Smooth muscle cell (in vitro differentiated cells): Measurements from ENCODE around the gene PITRM1. TPM values are rescaled to one million over a fixed set of nuclear protein-coding genes. Genes with fewer than 3 reads are reported as not detected.

Experiments
- DNase-seq: peaks from one replicate; lab custom pipeline; 2025; ENCODE audit not compliant: unreplicated experiment; lab: John Stamatoyannopoulos, UW
- H2AFZ ChIP-seq: fragments of 200-600 bp; sonication (generic); 2 replicates; pipeline ENCODE4 v1.6.0; 2016; ENCODE audit warnings: antibody characterized with exemption, low read depth, mild to moderate bottlenecking
- H3F3A ChIP-seq: fragments of 200-600 bp; sonication (generic); 2 replicates; pipeline ENCODE4 v1.6.0; 2017; ENCODE audit warnings: antibody characterized with exemption, low read depth
- H3K27ac ChIP-seq: fragments of 200-600 bp; sonication (generic); 2 replicates; pipeline ENCODE4 v1.5.1; 2016; ENCODE audit warnings: low read depth, mild to moderate bottlenecking
- H3K27me3 ChIP-seq: fragments of 200-600 bp; sonication (generic); 2 replicates; pipeline ENCODE4 v1.6.1; 2016; ENCODE audit warnings: low read depth, mild to moderate bottlenecking
- H3K36me3 ChIP-seq: fragments of 200-600 bp; sonication (generic); 2 replicates; pipeline ENCODE4 v1.5.1; 2016; ENCODE audit warnings: low read depth
- H3K4me1 ChIP-seq: fragments of 200-600 bp; sonication (generic); 2 replicates; pipeline ENCODE4 v1.5.1; 2016; ENCODE audit warnings: low read depth
- H3K4me2 ChIP-seq: fragments of 200-600 bp; sonication (generic); 2 replicates; pipeline ENCODE4 v1.6.0; 2016; ENCODE audit warnings: mild to moderate bottlenecking
- H3K4me3 ChIP-seq: fragments of 200-600 bp; sonication (generic); 2 replicates; pipeline ENCODE4 v1.5.1; 2016; ENCODE audit warnings: mild to moderate bottlenecking
- H3K79me2 ChIP-seq: fragments of 200-600 bp; sonication (generic); 2 replicates; pipeline ENCODE4 v1.6.0; 2016; ENCODE audit warnings: low read depth, mild to moderate bottlenecking
- H3K9ac ChIP-seq: fragments of 200-600 bp; sonication (generic); 2 replicates; pipeline ENCODE4 v1.6.0; 2016; ENCODE audit warnings: low read depth
- H3K9me3 ChIP-seq: fragments of 200-600 bp; sonication (generic); replicated peaks from 2 replicates; pipeline ENCODE4 v1.5.1; 2016; ENCODE audit warnings: low read depth
- H4K20me1 ChIP-seq: fragments of 200-600 bp; sonication (generic); 2 replicates; pipeline ENCODE4 v1.6.0; 2016; ENCODE audit warnings: low read depth
- WGBS: methylation state at CpG from one replicate; pipeline ENCODE4 v1.1.7; 2016; ENCODE audit warnings: low lambda C conversion rate; 5-methylcytosine and 5-hydroxymethylcytosine counted together
- polyA plus RNA-seq: library from polyadenylated mRNA; unstranded; fragments of >200 nt; fragmentation: Nextera tagmentation; extraction: Ambion mirVana; gene quantifications from 2 replicates; pipeline ENCODE4 v1.2.1, GENCODE V29; 2016
- total RNA-seq: library from RNA; depleted of rRNA; stranded (reverse); fragments of >200 nt; gene quantifications from 2 replicates; pipeline ENCODE4 v1.2.3, GENCODE V29; 2014
- TF ChIP-seq, protein P1 (sequence below): fragments of 200-600 bp; sonication (generic); IDR thresholded peaks from 2 replicates; pipeline ENCODE4 v1.5.1; 2017; ENCODE audit warnings: borderline replicate concordance, mild to moderate bottlenecking, antibody characterized with exemption; ENCODE audit not compliant: insufficient read depth, poor library complexity, severe bottlenecking

Gene PITRM1
- total and polyA plus RNA-seq, 2 experiments from 2014 or later: 49.2 to 61.3 TPM

GRCh38 chr10:3135006-3135405 lies 37.6 kb downstream of the PITRM1 start:
- DNase-seq: no peak
- no peaks in the 10 kb centered on the region for H3K27me3 ChIP-seq
- H3K4me2 ChIP-seq: no peak overlapping the region
- TF ChIP-seq, protein P1, sequence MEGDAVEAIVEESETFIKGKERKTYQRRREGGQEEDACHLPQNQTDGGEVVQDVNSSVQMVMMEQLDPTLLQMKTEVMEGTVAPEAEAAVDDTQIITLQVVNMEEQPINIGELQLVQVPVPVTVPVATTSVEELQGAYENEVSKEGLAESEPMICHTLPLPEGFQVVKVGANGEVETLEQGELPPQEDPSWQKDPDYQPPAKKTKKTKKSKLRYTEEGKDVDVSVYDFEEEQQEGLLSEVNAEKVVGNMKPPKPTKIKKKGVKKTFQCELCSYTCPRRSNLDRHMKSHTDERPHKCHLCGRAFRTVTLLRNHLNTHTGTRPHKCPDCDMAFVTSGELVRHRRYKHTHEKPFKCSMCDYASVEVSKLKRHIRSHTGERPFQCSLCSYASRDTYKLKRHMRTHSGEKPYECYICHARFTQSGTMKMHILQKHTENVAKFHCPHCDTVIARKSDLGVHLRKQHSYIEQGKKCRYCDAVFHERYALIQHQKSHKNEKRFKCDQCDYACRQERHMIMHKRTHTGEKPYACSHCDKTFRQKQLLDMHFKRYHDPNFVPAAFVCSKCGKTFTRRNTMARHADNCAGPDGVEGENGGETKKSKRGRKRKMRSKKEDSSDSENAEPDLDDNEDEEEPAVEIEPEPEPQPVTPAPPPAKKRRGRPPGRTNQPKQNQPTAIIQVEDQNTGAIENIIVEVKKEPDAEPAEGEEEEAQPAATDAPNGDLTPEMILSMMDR: no peak
- H3K27ac ChIP-seq: no peak overlapping the region
- no peaks in the 10 kb centered on the region for H4K20me1 ChIP-seq
- H3K79me2 ChIP-seq: no peaks in the 10 kb centered on the region
- 92% methylated on average over 3 of the region's 3 CpGs for WGBS
- peaks cover 23% of the 10 kb centered on the region for H3K36me3 ChIP-seq
- no peak overlapping the region for H2AFZ ChIP-seq
- no peaks in the 10 kb centered on the region for H3K4me1 ChIP-seq
- no peak overlapping the region for H3K9ac ChIP-seq
- H3F3A ChIP-seq: peaks cover 20% of the 10 kb centered on the region
- H3K4me3 ChIP-seq: no peak overlapping the region
- H3K9me3 ChIP-seq: no peaks in the 10 kb centered on the region

DNA sequence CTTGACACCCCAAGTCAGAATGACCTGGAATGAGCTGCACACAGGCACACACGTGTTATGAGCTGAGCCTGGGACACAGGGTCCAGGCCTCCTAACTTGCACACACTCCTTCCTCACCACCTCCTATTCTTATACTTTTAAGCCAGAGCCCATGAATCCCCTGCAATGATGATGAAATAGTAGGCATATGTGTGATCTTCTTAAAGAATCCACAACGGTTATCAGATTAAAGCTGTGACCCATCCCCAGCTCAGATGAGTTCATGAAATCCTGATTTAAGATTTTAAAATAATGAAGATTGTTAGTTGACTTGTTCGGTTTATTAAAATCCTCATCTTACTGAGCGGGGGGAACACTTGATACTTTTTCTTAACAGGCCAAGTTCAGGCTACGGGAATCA lies 38.6 kb downstream of the PITRM1 start:
- no peaks in the 10 kb centered on the region for H4K20me1 ChIP-seq

GRCh38 chr10:3132036-3133025 lies 40.3 kb downstream of the PITRM1 start:
- no peaks in the 10 kb centered on the region for H3K9me3 ChIP-seq
- no peak overlapping the region for H3K4me3 ChIP-seq
- H4K20me1 ChIP-seq: peaks cover 4% of the 10 kb centered on the region
- H3F3A ChIP-seq: peaks cover 5% of the 10 kb centered on the region
- peaks cover 5% of the 10 kb centered on the region for H3K4me1 ChIP-seq
- WGBS: 93% methylated on average over 22 of the region's 22 CpGs
- H3K79me2 ChIP-seq: no peaks in the 10 kb centered on the region
- no peaks in the 10 kb centered on the region for H3K27me3 ChIP-seq
- no peak for DNase-seq
- TF ChIP-seq, protein P1: no peak
- H3K27ac ChIP-seq: no peak overlapping the region
- no peak overlapping the region for H3K9ac ChIP-seq
- no peak overlapping the region for H2AFZ ChIP-seq
- no peak overlapping the region for H3K4me2 ChIP-seq
- H3K36me3 ChIP-seq: peaks cover 14% of the 10 kb centered on the region

More for the DNA sequence above, 38.6 kb downstream of the PITRM1 start:
- WGBS: 82% methylated on average over 5 of the region's 5 CpGs
- Histone ChIP-seq H3K79me2 (no peaks in the 10 kb centered on the region), H3K4me3 (no peak overlapping the region), H3F3A (peaks cover 9% of the 10 kb centered on the region), H3K9ac (no peak overlapping the region), H3K27me3 (no peaks in the 10 kb centered on the region), H2AFZ (no peak overlapping the region), H3K27ac (no peak overlapping the region), H3K9me3 (no peaks in the 10 kb centered on the region), H3K36me3 (peaks cover 16% of the 10 kb centered on the region), H3K4me1 (no peaks in the 10 kb centered on the region), H3K4me2 (no peak overlapping the region)
- TF ChIP-seq, protein P1: no peak
- DNase-seq: no peak
